Peyer's patch (tissue), 4 donors: Measurements from ENCODE around the gene PSD2. TPM values are rescaled to one million over a fixed set of nuclear protein-coding genes. Genes with fewer than 3 reads are reported as not detected.

Source experiments
- DNase-seq, 3 donors: peaks; one replicate each; pipeline ENCODE4 v3.0.0-alpha.2; 2017 to 2019
- H3K27ac ChIP-seq, 4 donors: fragments of 200-600 bp; sonication (generic); one replicate each; pipeline ENCODE4 v1.5.1; 2016 to 2019
- H3K27me3 ChIP-seq, 2 donors: fragments of 200-600 bp; sonication (generic); one replicate each; pipeline ENCODE4 v1.5.1; 2019
- H3K36me3 ChIP-seq, 3 donors: fragments of 200-600 bp; sonication (generic); one replicate each; pipeline ENCODE4 v1.5.1; 2016 to 2019
- H3K4me1 ChIP-seq, 4 donors: fragments of 200-600 bp; sonication (generic); one replicate each; pipeline ENCODE4 v1.5.1; 2016 to 2019
- H3K4me3 ChIP-seq, 4 donors: fragments of 200-600 bp; sonication (generic); 1 replicate in 3 of 4; 2 replicates in 1 of 4; pipeline ENCODE4 v1.5.1; 2016 to 2019; ENCODE audit warnings: mild to moderate bottlenecking in 1 of 4
- H3K9me3 ChIP-seq, 4 donors: fragments of 200-600 bp; sonication (generic); one replicate each; pipeline ENCODE4 v1.5.1; 2016 to 2019; ENCODE audit warnings: mild to moderate bottlenecking in 1 of 4
- POLR2A ChIP-seq, 2 donors: fragments of 450-650 bp; IDR thresholded peaks; one replicate each; pipeline ENCODE4 v1.5.1; 2017; ENCODE audit warnings: antibody characterized with exemption in 2 of 2, mild to moderate bottlenecking in 2 of 2, moderate library complexity in 2 of 2
- total RNA-seq, 4 donors: library from RNA; depleted of rRNA; stranded (reverse); fragments of >200 nt; gene quantifications; one replicate each; pipeline ENCODE4 v1.1.0, GENCODE V29; 2016
- TF ChIP-seq, protein P1 (sequence below), 6 experiments: fragments of 450-650 bp in 4 of 6; fragments of 200-600 bp in 2 of 6; sonication (generic) in 1 of 6; IDR thresholded peaks; one replicate each; pipeline ENCODE4 v1.5.1; 2017 to 2019; ENCODE audit warnings: antibody characterized with exemption in 6 of 6, mild to moderate bottlenecking in 3 of 6, moderate library complexity in 1 of 6

The PSD2 gene
- total RNA-seq, 4 donors from 2014 or later, result not detected

DNA sequence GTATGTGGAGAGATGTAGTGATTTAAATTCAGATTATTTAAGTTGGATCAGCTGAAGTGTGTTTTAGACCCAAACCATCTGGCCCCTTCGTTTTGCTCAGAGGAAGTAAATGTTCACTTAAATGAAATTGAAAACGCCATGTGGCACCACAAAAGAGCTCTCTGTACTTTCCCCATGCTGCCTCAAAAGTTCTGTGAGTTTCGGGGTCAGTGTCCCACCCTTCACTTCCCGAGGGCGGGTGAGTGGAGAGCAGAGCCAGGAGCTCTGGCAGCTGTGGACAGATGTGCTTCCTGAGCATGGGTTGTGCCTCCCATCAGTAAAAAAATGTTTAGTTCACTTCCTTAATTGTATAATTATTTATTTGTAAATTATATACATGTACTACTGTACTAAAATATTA, 48.4 kb downstream of the PSD2 start:
- DNase-seq, result no peak
- Histone ChIP-seq H3K27ac (no peak overlapping the region), H3K27me3 (peaks cover 0 to 4% of the 10 kb centered on the region in 2 donors), H3K4me1 (peaks cover 0 to 10% (median 3%) of the 10 kb centered on the region in 4 donors), H3K9me3 (no peaks in the 10 kb centered on the region), H3K4me3 (no peak overlapping the region), H3K36me3 (no peaks in the 10 kb centered on the region)
- TF ChIP-seq, protein P1, sequence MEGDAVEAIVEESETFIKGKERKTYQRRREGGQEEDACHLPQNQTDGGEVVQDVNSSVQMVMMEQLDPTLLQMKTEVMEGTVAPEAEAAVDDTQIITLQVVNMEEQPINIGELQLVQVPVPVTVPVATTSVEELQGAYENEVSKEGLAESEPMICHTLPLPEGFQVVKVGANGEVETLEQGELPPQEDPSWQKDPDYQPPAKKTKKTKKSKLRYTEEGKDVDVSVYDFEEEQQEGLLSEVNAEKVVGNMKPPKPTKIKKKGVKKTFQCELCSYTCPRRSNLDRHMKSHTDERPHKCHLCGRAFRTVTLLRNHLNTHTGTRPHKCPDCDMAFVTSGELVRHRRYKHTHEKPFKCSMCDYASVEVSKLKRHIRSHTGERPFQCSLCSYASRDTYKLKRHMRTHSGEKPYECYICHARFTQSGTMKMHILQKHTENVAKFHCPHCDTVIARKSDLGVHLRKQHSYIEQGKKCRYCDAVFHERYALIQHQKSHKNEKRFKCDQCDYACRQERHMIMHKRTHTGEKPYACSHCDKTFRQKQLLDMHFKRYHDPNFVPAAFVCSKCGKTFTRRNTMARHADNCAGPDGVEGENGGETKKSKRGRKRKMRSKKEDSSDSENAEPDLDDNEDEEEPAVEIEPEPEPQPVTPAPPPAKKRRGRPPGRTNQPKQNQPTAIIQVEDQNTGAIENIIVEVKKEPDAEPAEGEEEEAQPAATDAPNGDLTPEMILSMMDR (IDR thresholded peaks at IDR 0.05), result no peak
- TF ChIP-seq POLR2A (IDR thresholded peaks at IDR 0.05), result no peak

DNA sequence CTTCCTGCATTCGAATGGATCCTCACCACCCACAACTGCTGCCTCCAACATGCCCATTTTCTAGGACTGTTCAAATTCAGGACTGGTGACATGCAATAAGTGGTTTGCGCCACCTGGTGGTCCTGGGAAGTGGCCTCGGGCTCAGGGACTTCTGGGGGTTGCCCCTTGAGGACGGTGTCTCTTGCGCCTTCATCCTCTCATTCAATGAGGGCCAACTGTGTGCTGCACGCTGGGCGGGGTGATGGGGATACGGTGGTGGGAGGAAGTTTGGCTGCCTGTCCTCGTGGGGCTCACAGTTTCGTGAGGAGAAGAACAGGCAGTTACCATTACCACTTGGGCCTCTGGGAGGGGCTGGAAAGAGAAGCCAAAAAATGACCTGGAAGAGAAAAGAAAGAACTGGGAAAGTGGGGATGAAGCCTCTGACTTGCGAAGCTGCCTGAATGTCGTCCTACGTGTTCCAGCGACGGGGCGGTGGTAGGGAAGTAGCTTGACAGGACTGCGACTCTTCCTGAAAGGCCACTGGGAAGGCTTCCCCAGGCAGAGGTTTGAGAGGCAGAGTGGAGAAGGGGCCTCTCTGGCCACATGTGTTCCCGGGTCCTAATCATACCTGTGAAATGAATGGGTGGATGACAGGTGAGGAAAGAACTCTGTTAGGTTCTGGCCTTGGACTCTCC, 49.0 kb downstream of the PSD2 start:
- H3K4me3 ChIP-seq, result no peak overlapping the region
- H3K4me1 ChIP-seq, result peaks cover 0 to 10% (median 3%) of the 10 kb centered on the region in 4 donors
- TF ChIP-seq, protein P1 (IDR thresholded peaks at IDR 0.05), result peak; percentile 42 to 66 (median 52)
- TF ChIP-seq POLR2A (IDR thresholded peaks at IDR 0.05), result no peak
- H3K27ac ChIP-seq, result no peak overlapping the region
- no peaks in the 10 kb centered on the region for H3K36me3 ChIP-seq
- no peaks in the 10 kb centered on the region for H3K9me3 ChIP-seq
- DNase-seq, result peak; percentile 67 to 91 (median 82)
- H3K27me3 ChIP-seq, result peaks cover 0 to 4% of the 10 kb centered on the region in 2 donors

DNA sequence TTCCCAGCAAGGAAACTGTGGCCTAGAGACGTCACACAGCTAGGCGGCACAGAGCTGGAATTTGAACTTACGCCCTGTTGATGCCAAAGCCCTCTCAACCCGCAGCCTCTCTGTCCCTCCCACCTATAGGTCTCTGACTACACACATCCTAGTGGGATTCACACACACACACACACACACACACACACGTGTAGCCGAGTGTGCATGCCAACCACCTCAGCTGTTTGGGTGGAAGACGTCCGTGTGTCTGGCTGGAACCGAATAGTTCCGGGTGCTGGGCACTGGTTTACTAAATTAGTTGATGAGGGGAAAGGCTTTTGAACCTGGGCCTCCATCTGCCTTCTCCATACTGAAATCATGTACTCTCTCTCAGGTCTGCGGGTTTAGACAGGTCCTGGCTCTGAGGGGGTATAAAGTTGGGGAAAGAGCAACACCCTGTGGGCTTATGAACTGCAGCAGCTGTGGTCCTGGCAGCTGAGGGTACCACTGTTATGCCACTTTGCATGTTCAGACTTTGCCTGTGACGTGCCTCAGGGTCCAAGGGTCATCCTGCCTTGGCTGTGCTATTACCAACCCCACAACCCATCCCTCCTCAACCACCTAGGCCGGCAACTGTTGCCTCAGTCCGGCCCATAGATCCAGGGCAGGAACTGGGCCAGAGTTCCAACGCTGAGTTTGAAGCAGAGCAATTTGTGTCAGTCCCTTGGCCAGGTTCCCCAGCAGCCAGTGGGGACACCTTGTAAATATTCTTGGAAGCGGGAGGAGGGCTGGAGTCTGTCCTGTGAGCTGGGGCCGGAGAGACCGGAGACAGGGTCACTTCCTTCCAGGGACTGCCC, 50.5 kb downstream of the PSD2 start:
- H3K4me1 ChIP-seq, result peaks cover 0 to 10% (median 3%) of the 10 kb centered on the region in 4 donors
- H3K27me3 ChIP-seq, result peaks cover 0 to 4% of the 10 kb centered on the region in 2 donors
- H3K4me3 ChIP-seq, result no peak overlapping the region
- peak in 1 of 3 donors; percentile 48 for DNase-seq
- H3K27ac ChIP-seq, result no peak overlapping the region
- H3K36me3 ChIP-seq, result no peaks in the 10 kb centered on the region
- TF ChIP-seq, protein P1 (IDR thresholded peaks at IDR 0.05), result no peak
- no peak for TF ChIP-seq POLR2A (IDR thresholded peaks at IDR 0.05)
- H3K9me3 ChIP-seq, result no peaks in the 10 kb centered on the region

DNA sequence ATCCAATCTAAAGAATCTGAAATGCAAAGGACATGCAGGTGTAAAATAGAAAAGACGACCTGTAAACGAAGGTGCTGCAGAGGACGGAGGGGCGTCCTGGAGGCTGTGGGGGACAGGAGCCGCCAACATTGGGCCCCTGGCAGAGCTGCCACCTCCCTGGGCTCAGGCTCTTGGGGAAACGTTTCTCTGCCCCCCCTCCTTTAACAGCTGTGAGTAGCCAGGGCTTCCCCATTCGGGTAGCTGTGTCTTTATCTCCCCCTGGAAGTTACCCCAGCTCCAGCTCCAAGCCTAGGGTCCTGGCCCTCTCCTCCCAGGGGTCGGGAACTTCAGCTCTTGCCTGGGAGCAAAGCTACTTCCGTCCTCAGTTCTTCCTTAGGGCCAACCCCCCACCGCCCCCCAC, 51.5 kb downstream of the PSD2 start:
- no peak for TF ChIP-seq POLR2A (IDR thresholded peaks at IDR 0.05)
- TF ChIP-seq, protein P1 (IDR thresholded peaks at IDR 0.05), result no peak
- H3K4me3 ChIP-seq, result peak overlapping the region in 1 of 4 donors; percentile 72
- H3K9me3 ChIP-seq, result no peaks in the 10 kb centered on the region
- no peak overlapping the region for H3K27ac ChIP-seq
- peak in 1 of 3 donors; percentile 34 for DNase-seq
- H3K36me3 ChIP-seq, result no peaks in the 10 kb centered on the region
- peaks cover 0 to 4% of the 10 kb centered on the region in 2 donors for H3K27me3 ChIP-seq
- peaks cover 0 to 10% (median 3%) of the 10 kb centered on the region in 4 donors for H3K4me1 ChIP-seq

DNA sequence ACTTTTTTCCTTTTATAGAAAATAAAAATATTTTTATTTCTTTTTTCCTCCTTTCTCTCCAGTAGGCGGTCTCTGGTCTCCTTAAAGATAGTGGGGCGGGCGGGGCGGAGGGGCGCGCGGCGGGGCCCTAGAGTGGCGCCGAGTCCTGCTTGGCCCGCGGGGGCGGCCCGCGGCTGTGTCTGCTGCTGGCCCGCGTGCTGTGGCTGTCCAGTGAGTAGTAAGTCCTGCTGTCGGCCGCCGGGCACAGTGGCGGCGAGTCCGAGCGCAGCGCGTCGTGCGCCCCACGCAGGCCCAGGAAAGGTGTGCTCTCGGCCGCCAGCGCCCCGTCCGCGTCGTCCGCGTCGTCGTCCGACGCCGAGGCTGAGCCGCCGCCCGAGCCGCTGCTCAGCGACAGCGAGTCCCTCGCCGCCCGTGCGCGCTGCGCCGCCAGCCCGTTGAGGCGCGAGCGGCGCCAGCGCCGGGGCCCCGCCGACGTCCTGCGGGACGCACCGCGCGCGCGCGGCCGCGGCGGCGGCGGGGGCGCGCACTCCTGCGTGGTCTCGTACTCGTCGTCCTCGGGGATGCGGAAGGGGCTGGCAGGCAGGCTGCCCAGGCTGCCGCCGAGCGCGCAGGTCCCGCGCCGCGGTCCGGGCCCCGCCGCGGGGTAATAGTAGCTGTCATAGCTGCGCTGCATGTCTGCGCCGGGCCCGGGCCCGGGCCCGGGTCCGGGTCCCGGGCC, 52.3 kb downstream of the PSD2 start:
- TF ChIP-seq POLR2A (IDR thresholded peaks at IDR 0.05), result no peak
- TF ChIP-seq, protein P1 (IDR thresholded peaks at IDR 0.05), result peak in 1 of 6 experiments; percentile 7
- DNase-seq, result peak; percentile 61 to 85 (median 63)
- Histone ChIP-seq H3K36me3 (no peaks in the 10 kb centered on the region), H3K27me3 (peaks cover 0 to 4% of the 10 kb centered on the region in 2 donors), H3K9me3 (no peaks in the 10 kb centered on the region), H3K4me3 (peak overlapping the region; percentile 65 to 79 (median 69)), H3K27ac (peak overlapping the region; percentile 59 to 82 (median 70)), H3K4me1 (peaks cover 0 to 10% (median 3%) of the 10 kb centered on the region in 4 donors)
